Panc1 (cell line): Measurements from ENCODE around the gene NT5E.

Source experiments
- CTCF ChIP-seq: fragments of 450-650 bp; IDR thresholded peaks from 2 replicates; pipeline ENCODE4 v1.5.1; 2017; ENCODE audit warnings: mild to moderate bottlenecking
- POLR2AphosphoS5 ChIP-seq: IDR thresholded peaks from 2 replicates; pipeline ENCODE4 v1.6.1; 2012; ENCODE audit warnings: mild to moderate bottlenecking, low read depth, low read length, moderate library complexity

GRCh38 chr6:85544776-85545175 is 94.9 kb downstream of the NT5E start:
- no peak for TF ChIP-seq CTCF
- TF ChIP-seq POLR2AphosphoS5: no peak
